GM21529 (cell line): ENCODE data around the gene FSTL4.
A peak's percentile ranks its signal among the peaks of the same experiment; 100 is the strongest.
"Not testable (repeated sequence)": the region's sequence is repeated elsewhere in the genome, so short reads cannot be mapped to it uniquely, and the experiment has no call there.

ENCODE experiments used
- ATAC-seq: cut with Tn5 transposase; IDR thresholded peaks from one replicate; pipeline ENCODE4 v1.9.1; 2021; ENCODE audit not compliant: unreplicated experiment

Gene FSTL4

GRCh38 chr5:133556551-133556950 lies 55.8 kb downstream of the FSTL4 start:
- ATAC-seq, result no peak

DNA sequence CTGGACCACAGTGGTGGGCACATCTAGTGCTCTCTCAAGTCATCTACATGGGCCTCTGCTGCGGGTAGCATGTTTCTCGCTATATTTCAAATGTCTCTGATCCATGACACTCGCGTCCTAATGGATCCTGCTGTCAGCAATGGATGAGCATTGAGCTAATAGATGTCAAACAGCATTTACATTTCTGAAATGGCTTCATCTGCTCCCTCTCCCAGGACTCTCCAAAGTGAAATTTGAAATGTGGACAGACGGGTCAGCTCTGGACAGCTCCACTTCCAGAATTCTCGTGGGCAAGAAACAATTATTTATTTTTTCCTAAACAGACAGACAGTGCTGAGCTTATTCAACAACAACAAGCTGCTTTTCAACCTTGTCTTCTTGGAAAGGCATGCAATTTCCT lies 58.1 kb downstream of the FSTL4 start:
- ATAC-seq, result no peak

GRCh38 chr5:133552925-133553525 lies 59.3 kb downstream of the FSTL4 start:
- no peak for ATAC-seq

- no peak for ATAC-seq
Observed at GRCh38 chr5:133546500-133546899, 65.8 kb downstream of the FSTL4 start.

DNA sequence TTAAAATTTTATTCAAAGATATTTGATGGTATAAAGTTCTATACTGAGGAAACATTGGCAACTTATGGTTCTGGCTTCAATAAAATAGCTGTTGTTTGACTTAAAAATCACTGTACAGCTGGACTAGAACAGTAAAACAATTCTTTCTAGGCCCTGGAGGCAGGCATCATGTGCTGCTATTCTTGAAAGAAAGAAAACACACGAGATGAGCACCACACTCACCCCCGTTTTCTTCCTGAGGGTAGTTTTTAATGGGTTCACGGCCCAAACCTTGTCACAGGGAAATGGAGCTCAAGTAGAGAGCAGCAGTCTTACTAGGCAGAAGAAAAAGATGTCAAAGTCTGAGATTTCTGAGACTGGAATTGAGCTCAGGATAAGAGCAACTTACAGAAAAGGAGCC lies 68.0 kb downstream of the FSTL4 start:
- no peak for ATAC-seq

GRCh38 chr5:133539818-133540217 lies 72.5 kb downstream of the FSTL4 start:
- ATAC-seq, result no peak

- no peak for ATAC-seq
Observed at GRCh38 chr5:133538718-133539117, 73.6 kb downstream of the FSTL4 start.

GRCh38 chr5:133535241-133535929 lies 77.0 kb downstream of the FSTL4 start:
- ATAC-seq, result not testable (repeated sequence)

DNA sequence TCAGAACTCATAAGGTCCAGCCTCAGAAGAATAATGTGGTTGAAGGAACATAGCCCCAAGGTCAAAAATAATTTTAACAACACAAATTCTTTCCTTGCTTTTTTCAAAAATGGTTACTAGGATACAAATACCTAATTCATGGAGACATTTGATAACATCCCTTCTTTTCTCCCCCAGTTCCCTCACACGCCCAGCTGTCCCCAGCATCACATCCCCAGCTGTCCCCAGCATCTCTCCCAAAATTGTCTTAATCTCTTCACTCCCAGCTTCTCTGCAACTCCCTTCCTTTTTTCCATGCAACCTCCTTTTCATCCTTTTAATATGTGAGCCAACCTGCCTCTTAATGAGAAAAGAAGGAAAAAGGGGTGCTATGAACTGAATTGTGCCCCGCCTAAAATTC lies 77.8 kb downstream of the FSTL4 start:
- no peak for ATAC-seq

DNA sequence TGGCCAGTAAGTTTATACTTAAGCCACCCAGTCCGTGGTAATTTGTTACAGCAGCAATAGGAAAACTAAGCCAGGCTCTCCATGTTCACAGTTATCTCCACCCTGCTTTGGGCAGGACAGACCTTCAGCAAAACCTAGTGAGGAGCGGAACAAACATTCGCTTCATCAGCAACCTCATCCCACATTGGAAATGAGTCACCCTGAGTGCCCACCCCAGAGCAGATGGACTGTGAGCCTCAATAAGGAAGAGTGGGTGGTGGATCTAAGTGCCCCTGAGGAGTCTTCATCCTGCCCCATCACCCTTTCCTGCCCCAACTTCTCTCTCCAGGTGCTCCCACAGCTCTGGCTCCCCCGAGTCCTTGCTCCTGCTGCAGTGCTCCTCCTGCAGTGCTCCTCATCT lies 78.8 kb downstream of the FSTL4 start:
- ATAC-seq, result no peak

DNA sequence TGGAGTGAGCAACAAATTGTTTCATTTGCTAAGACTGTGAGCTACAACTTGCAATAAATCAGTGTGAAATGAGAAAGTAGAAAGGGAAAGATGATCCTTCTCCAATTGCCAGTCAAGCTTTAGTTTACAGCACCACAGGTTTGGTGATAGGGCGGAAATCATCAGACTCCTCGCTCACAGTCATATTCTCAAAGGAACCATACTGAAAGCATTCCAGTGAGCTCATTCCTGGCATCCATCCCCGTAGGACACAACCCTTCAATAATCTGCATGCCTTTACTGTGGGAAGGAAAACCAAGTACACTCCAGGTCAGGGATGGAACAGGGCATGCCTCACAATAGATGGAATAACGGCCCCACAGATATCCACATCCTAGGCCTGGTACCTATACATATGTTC lies 80.7 kb downstream of the FSTL4 start:
- ATAC-seq, result no peak

GRCh38 chr5:133531178-133531577 lies 81.2 kb downstream of the FSTL4 start:
- ATAC-seq, result peak; percentile 83

DNA sequence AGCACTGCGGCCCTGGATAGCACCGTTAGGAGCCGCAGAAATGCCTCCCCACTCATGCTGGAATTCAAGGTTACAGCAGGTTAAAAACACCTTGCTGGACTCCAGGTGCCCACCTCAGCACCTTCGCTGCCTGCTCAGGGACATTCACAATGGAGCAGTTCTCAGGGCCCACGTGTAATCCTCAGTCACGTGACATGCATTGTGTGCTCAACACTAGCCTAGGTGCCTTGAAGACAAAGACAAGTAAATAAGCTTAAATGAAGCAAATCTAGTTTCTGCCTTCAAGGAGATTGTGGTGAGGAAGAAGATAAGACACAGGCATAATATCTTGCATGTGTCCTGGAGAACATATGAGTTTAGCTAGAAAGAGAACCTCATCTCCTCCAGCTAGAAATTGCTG lies 82.1 kb downstream of the FSTL4 start:
- ATAC-seq, result no peak

- ATAC-seq, result no peak
Observed at GRCh38 chr5:133528841-133529240, 83.5 kb downstream of the FSTL4 start.

DNA sequence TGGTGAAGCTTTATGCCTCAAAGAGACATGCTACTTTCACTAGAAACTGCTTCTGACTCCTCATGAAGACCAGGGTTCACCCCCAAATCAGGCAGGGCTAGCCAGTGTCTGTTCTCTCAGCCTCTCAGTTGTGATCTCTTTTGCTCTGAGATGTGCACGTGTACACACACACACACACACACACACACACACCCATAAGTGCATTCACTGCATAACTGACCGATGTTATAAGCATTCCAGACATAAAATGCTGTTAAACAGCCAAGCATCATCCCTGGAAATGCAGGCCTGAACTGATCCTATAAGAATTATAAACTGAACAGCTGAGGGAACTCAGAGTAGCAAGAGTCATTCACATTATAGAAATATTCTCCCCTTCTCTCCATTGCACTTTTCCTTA lies 85.0 kb downstream of the FSTL4 start:
- ATAC-seq, result no peak

DNA sequence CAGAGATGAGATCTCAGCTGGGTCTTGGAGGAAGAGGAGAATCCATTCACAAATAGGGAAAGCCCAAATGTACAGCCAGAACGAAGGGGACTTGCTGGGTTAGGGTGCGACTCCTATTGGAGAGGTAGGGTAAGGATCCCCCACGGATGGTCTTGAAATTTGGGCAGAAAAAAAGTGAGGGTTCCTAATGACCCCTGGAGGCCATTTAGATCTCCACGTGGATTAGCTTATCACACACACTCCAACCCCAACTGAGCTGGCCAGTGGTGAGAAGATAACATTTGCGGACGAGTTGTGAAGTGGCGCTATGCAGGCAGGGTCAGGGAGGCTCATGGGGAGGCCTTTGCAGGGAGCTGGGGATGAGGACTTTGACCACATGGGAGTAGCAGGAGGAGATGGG lies 86.0 kb downstream of the FSTL4 start:
- ATAC-seq, result no peak

DNA sequence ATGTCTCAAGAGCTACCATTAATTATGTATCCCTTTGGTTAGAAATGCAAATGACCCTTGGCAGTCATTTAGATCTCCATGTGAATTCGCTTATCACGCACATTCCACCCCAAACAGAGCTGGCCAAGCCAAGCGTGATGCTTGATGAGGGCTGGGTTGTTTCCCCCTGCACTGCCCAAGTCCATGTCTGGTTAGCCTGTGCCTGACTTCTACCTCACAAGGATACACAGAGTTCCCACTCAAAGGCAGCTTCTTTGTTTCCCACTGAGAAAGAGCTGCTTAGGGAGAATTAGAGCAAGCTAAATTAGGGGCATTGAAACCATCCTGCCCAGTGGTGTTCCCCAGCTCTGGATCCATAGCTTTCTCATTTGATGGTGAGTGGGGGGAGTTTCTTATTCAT lies 87.2 kb downstream of the FSTL4 start:
- no peak for ATAC-seq

DNA sequence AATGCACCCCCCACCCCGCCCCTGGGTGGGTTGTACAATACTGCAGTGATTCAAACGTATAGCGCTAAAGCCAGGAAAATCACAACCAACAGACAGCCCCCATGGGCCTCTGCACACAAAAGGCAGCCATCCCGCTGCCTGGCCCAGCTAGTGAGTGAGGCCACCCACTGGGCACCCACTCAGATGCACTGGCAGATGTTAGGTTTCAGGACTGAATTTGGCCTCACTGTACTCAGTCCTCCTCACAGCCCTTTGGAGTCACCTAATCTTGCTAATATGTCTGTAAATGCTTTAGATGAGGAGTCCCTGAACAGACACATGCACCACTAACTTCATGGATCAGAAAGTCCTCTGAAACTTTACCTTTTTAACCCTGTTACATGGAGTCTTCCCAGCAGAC lies 87.7 kb downstream of the FSTL4 start:
- ATAC-seq, result no peak

DNA sequence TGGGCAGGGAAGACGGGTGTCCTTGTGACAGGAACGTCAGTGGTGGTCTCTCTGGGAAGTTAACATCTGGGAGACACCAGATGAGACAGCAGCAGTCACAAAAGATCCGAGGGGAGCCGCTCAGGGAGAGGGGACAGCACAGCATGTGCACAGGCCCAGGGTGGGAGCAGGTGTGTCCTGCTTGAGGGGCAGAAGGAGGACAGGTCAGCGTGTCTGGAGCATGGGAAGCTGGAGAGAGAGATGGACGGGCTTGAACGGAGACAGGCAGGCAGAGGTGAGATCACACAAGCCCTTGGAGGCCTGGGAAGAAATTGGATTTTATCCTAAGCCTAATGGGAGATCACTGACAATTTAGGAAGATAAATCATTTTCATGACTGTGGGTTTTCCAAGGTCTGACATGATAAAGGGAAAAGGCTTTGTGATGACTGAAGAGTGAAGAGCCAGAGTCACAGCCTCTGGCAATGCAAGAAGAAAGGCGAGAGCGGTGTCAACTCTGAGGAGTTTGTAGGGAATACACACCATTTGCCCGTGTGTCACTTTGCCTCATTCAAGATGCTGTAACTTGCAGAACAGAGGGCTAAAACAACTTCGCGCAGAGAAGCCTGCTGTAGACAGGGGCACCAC lies 88.3 kb downstream of the FSTL4 start:
- no peak for ATAC-seq

GRCh38 chr5:133523013-133523658 lies 89.2 kb downstream of the FSTL4 start:
- ATAC-seq, result no peak

DNA sequence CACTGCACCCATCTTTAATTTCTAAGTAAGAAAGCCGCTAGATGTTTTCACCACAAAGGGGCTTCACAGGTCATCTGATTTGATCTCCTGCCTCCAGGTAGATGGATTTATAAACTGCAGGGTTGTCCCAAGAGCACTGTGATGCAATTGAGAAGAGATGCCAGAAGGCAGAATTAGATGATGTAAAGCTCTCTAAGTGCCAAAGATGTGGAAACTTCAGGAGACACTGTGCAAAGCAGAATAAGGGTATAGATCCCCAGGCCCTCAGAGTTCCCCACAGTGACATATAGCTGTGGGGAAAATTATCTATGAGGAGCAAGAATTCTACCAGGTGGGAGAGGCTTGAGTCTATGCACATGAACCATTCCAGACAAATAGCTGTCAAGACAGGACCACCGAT lies 90.5 kb downstream of the FSTL4 start:
- ATAC-seq, result no peak
